A673 (cell line): ENCODE data around the gene BCAR1.

Experiments used
- CTCF ChIP-seq: fragments of 300-800, 200-600 bp; sonication (generic); conservative IDR thresholded peaks from 2 replicates; pipeline ENCODE4 v1.5.1; 2017; ENCODE audit warnings: low read depth, mild to moderate bottlenecking, antibody characterized with exemption, low read length, moderate library complexity, mixed read lengths
- EZH2 ChIP-seq: fragments of 200-600 bp; sonication (generic); IDR thresholded peaks from 2 replicates; pipeline ENCODE4 v1.6.1; 2017; ENCODE audit warnings: borderline replicate concordance, low read depth, mild to moderate bottlenecking, mixed read lengths, antibody characterized with exemption, low read length; ENCODE audit not compliant: poor library complexity, severe bottlenecking

- no peak for TF ChIP-seq CTCF
- no peak for TF ChIP-seq EZH2
Observed at GRCh38 chr16:75260851-75261589, 9.6 kb upstream of the BCAR1 start.
